ENCODE measurements around the gene PFDN1. TPM values are rescaled to one million over a fixed set of nuclear protein-coding genes. Genes with fewer than 3 reads are reported as not detected.

Gene PFDN1
- total RNA-seq, 5 donors from 2014 or later (not counting 1 experiment from before 2014, with no cell fraction given): 26.9 to 32.2 (median 28.1) TPM

DNA sequence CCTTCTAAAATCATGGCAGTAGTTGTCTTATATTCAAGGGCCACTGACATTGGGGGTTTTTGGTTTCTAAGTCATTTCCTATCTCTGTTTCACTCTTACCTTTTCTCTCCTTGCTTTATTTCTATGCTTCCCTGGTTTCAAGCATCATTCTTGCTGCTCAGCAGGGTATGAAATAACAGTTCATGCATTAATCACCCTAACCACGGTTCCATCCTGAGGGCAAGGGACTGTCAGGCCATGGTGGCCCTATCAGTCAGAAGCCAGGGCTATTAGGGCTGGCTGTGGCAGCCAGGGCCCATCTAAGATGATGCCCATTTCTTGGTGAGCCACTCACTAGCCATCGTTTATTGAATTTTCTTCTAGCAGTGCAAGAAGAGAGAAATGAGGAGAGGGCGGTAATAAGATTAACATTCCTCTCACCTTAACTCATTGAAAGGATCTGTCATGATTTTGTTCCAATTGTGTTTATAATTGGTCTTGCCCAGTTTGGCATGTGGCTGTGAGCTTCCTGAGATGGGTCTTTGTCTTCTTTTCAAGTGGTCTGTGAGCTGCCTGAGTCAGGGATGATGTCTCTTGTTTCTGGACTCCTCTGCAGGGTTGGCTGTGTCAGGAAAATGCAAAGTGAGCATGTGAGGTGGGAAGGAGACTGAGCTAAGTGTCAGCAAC is 82.7 kb downstream of the PFDN1 start:
- ATAC-seq (replicated peaks in 1 of 4) (no peak), DNase-seq (no peak)
- no peaks in the 10 kb centered on the region for H3K36me3 Mint-ChIP-seq
- Histone ChIP-seq H3K27me3 (replicated peaks in 1 of 2; ENCODE audit: control insufficient read depth in 2 of 2, extremely low read depth in 1 of 2, insufficient read depth in 2 of 2, low read length in 1 of 2) (no peaks in the 10 kb centered on the region), H3K4me1 (ENCODE audit: control insufficient read depth in 1 of 2, extremely low read depth in 1 of 2, insufficient read depth in 2 of 2, low read length in 2 of 2) (no peaks in the 10 kb centered on the region), H3K27ac (ENCODE audit: low read length) (no peak overlapping the region), H3K9me3 (no peaks in the 10 kb centered on the region), H3K36me3 (ENCODE audit: control insufficient read depth in 2 of 2, extremely low read depth in 1 of 2, insufficient read depth in 1 of 2, low read length in 1 of 2) (no peaks in the 10 kb centered on the region), H3K4me3 (ENCODE audit: control insufficient read depth in 1 of 2, extremely low read depth in 1 of 2, low read length in 1 of 2) (no peak overlapping the region)
- H3K4me1 Mint-ChIP-seq: peaks cover 0 to 3% (median 0%) of the 10 kb centered on the region in 3 donors
- H3K9me3 Mint-ChIP-seq: no peaks in the 10 kb centered on the region
- 78% methylated on average over 1 of the region's 3 CpGs for WGBS (ENCODE audit: insufficient coverage)
- no peak overlapping the region for H3K4me3 Mint-ChIP-seq
- POLR2A ChIA-PET: no interaction called here
- no peaks in the 10 kb centered on the region for H3K27me3 Mint-ChIP-seq
- CTCF ChIA-PET: interaction anchor here in 1 of 2 donors (0.7 kb wide), 1 partner anchor 1141 kb away, joined by 4 read pairs; no protein-coding TSS in a partner anchor
- H3K27ac Mint-ChIP-seq: no peak overlapping the region

GRCh38 chr5:140219068-140219991 is 83.6 kb downstream of the PFDN1 start:
- ATAC-seq (replicated peaks in 1 of 4): no peak
- peaks cover 0 to 6% (median 4%) of the 10 kb centered on the region in 3 donors for H3K4me1 Mint-ChIP-seq
- Histone ChIP-seq H3K9me3 (no peaks in the 10 kb centered on the region), H3K27ac (ENCODE audit: low read length) (no peak overlapping the region), H3K27me3 (replicated peaks in 1 of 2; ENCODE audit: control insufficient read depth in 2 of 2, extremely low read depth in 1 of 2, insufficient read depth in 2 of 2, low read length in 1 of 2) (no peaks in the 10 kb centered on the region), H3K36me3 (ENCODE audit: control insufficient read depth in 2 of 2, extremely low read depth in 1 of 2, insufficient read depth in 1 of 2, low read length in 1 of 2) (no peaks in the 10 kb centered on the region), H3K4me3 (ENCODE audit: control insufficient read depth in 1 of 2, extremely low read depth in 1 of 2, low read length in 1 of 2) (no peak overlapping the region), H3K4me1 (ENCODE audit: control insufficient read depth in 1 of 2, extremely low read depth in 1 of 2, insufficient read depth in 2 of 2, low read length in 2 of 2) (no peaks in the 10 kb centered on the region)
- H3K4me3 Mint-ChIP-seq: no peak overlapping the region
- DNase-seq: no peak
- ChIA-PET POLR2A (no interaction called here), CTCF (no interaction called here)
- no peaks in the 10 kb centered on the region for H3K36me3 Mint-ChIP-seq
- WGBS (ENCODE audit: insufficient coverage): 83% methylated on average over 6 of the region's 9 CpGs
- H3K27me3 Mint-ChIP-seq: no peaks in the 10 kb centered on the region
- H3K27ac Mint-ChIP-seq: no peak overlapping the region
- H3K9me3 Mint-ChIP-seq: no peaks in the 10 kb centered on the region

DNA sequence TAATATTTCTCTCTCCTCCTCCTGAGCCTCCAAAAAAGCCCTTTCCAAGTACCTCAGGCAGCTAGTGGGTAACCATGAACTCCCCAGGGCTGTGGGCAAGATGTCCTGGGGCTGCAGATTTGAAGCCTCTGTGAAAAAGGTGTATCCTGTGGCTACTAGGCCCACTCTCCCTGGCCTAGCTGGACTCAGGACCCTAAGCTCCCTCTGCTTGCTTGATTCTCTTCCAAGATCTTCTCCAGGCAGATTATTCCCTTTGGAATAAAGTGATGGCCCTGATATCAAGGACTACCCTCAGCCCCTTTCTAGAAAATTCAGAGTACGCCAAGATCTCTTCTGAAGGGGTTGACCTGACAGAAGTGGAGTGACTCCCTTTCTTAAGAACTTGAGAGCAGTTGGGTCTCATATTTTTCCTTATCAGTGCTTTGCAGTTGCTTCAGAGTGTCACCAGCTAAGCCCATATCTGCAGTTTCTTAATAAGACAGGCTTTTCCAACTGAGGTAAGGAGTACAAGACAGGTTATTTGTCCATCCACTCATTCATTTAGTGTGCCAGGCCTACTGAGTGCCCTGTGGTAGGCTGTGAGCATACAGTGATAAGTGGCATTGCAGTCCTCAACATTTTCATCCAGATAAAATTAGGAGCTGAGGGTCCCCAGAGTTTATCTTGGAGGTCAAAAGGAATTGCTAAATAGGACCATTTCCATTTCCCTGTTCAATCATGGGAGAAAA is 85.4 kb downstream of the PFDN1 start:
- Mint-ChIP-seq H3K4me1 (peaks cover 0 to 6% (median 4%) of the 10 kb centered on the region in 3 donors), H3K36me3 (no peaks in the 10 kb centered on the region), H3K4me3 (no peak overlapping the region), H3K9me3 (no peaks in the 10 kb centered on the region), H3K27me3 (no peaks in the 10 kb centered on the region), H3K27ac (no peak overlapping the region)
- H3K4me1 ChIP-seq (ENCODE audit: control insufficient read depth in 1 of 2, extremely low read depth in 1 of 2, insufficient read depth in 2 of 2, low read length in 2 of 2): no peaks in the 10 kb centered on the region
- WGBS (ENCODE audit: insufficient coverage): no CpG with 5 or more reads among the region's 1 CpG
- no peak for DNase-seq
- no peaks in the 10 kb centered on the region for H3K27me3 ChIP-seq (replicated peaks in 1 of 2; ENCODE audit: control insufficient read depth in 2 of 2, extremely low read depth in 1 of 2, insufficient read depth in 2 of 2, low read length in 1 of 2)
- ChIA-PET CTCF (no interaction called here), POLR2A (no interaction called here)
- H3K36me3 ChIP-seq (ENCODE audit: control insufficient read depth in 2 of 2, extremely low read depth in 1 of 2, insufficient read depth in 1 of 2, low read length in 1 of 2): no peaks in the 10 kb centered on the region
- no peak for ATAC-seq (replicated peaks in 1 of 4)
- no peak overlapping the region for H3K27ac ChIP-seq (ENCODE audit: low read length)
- no peaks in the 10 kb centered on the region for H3K9me3 ChIP-seq
- H3K4me3 ChIP-seq (ENCODE audit: control insufficient read depth in 1 of 2, extremely low read depth in 1 of 2, low read length in 1 of 2): no peak overlapping the region

- H3K9me3 ChIP-seq: no peaks in the 10 kb centered on the region
- H3K27me3 ChIP-seq (replicated peaks in 1 of 2; ENCODE audit: control insufficient read depth in 2 of 2, extremely low read depth in 1 of 2, insufficient read depth in 2 of 2, low read length in 1 of 2): peaks cover 0 to 2% of the 10 kb centered on the region in 2 experiments
- H3K36me3 ChIP-seq (ENCODE audit: control insufficient read depth in 2 of 2, extremely low read depth in 1 of 2, insufficient read depth in 1 of 2, low read length in 1 of 2): no peaks in the 10 kb centered on the region
- no peak for DNase-seq
- Mint-ChIP-seq H3K9me3 (no peaks in the 10 kb centered on the region), H3K27ac (no peak overlapping the region), H3K36me3 (no peaks in the 10 kb centered on the region), H3K27me3 (no peaks in the 10 kb centered on the region), H3K4me1 (peaks cover 0 to 6% (median 4%) of the 10 kb centered on the region in 3 donors), H3K4me3 (no peak overlapping the region)
- H3K27ac ChIP-seq (ENCODE audit: low read length): no peak overlapping the region
- no CpG with 5 or more reads among the region's 5 CpGs for WGBS (ENCODE audit: insufficient coverage)
- H3K4me3 ChIP-seq (ENCODE audit: control insufficient read depth in 1 of 2, extremely low read depth in 1 of 2, low read length in 1 of 2): no peak overlapping the region
- POLR2A ChIA-PET: no interaction called here
- no peak for ATAC-seq (replicated peaks in 1 of 4)
- no peaks in the 10 kb centered on the region for H3K4me1 ChIP-seq (ENCODE audit: control insufficient read depth in 1 of 2, extremely low read depth in 1 of 2, insufficient read depth in 2 of 2, low read length in 2 of 2)
- CTCF ChIA-PET: interaction anchor here in 1 of 2 donors (0.6 kb wide), 1 partner anchor 331 kb away, joined by 3 read pairs; no protein-coding TSS in a partner anchor
Measured at GRCh38 chr5:140216478-140217074, 86.3 kb downstream of the PFDN1 start.

DNA sequence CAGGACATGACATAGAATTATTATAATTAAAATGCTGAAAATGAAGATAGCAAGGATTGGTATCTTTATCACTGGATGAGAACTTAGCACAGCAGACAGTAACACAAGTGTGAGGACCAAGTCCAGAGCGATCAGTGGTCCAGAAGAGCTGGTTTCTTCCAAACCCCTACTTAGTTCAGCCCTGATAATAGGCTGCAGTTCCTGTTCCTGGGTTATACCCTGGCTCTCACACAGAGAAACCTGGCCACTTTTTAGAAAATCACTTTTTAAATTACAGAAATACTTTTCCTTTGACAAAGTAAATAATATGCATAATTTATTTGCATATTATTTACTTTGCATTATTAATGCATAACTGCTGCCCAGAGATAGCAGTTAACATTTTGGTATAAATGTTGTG is 87.6 kb downstream of the PFDN1 start:
- Mint-ChIP-seq H3K27ac (no peak overlapping the region), H3K4me1 (peaks cover 0 to 4% (median 3%) of the 10 kb centered on the region in 3 donors), H3K4me3 (no peak overlapping the region), H3K36me3 (no peaks in the 10 kb centered on the region), H3K27me3 (no peaks in the 10 kb centered on the region), H3K9me3 (no peaks in the 10 kb centered on the region)
- POLR2A ChIA-PET: no interaction called here
- no peak overlapping the region for H3K4me3 ChIP-seq (ENCODE audit: control insufficient read depth in 1 of 2, extremely low read depth in 1 of 2, low read length in 1 of 2)
- CTCF ChIA-PET: no interaction called here
- ATAC-seq (replicated peaks in 1 of 4) (no peak), DNase-seq (no peak)
- WGBS (ENCODE audit: insufficient coverage): 83% methylated on average over 1 of the region's 1 CpG
- no peaks in the 10 kb centered on the region for H3K4me1 ChIP-seq (ENCODE audit: control insufficient read depth in 1 of 2, extremely low read depth in 1 of 2, insufficient read depth in 2 of 2, low read length in 2 of 2)
- H3K9me3 ChIP-seq: no peaks in the 10 kb centered on the region
- H3K27me3 ChIP-seq (replicated peaks in 1 of 2; ENCODE audit: control insufficient read depth in 2 of 2, extremely low read depth in 1 of 2, insufficient read depth in 2 of 2, low read length in 1 of 2): peaks cover 0 to 2% of the 10 kb centered on the region in 2 experiments
- H3K36me3 ChIP-seq (ENCODE audit: control insufficient read depth in 2 of 2, extremely low read depth in 1 of 2, insufficient read depth in 1 of 2, low read length in 1 of 2): no peaks in the 10 kb centered on the region
- H3K27ac ChIP-seq (ENCODE audit: low read length): no peak overlapping the region

- H3K9me3 Mint-ChIP-seq: no peaks in the 10 kb centered on the region
- no peaks in the 10 kb centered on the region for H3K36me3 ChIP-seq (ENCODE audit: control insufficient read depth in 2 of 2, extremely low read depth in 1 of 2, insufficient read depth in 1 of 2, low read length in 1 of 2)
- CTCF ChIA-PET: no interaction called here
- POLR2A ChIA-PET: no interaction called here
- peaks cover 0 to 4% (median 3%) of the 10 kb centered on the region in 3 donors for H3K4me1 Mint-ChIP-seq
- peaks cover 0 to 2% of the 10 kb centered on the region in 2 experiments for H3K27me3 ChIP-seq (replicated peaks in 1 of 2; ENCODE audit: control insufficient read depth in 2 of 2, extremely low read depth in 1 of 2, insufficient read depth in 2 of 2, low read length in 1 of 2)
- H3K9me3 ChIP-seq: no peaks in the 10 kb centered on the region
- H3K27me3 Mint-ChIP-seq: no peaks in the 10 kb centered on the region
- no peak overlapping the region for H3K27ac Mint-ChIP-seq
- ATAC-seq (replicated peaks in 1 of 4): no peak
- H3K4me3 Mint-ChIP-seq: no peak overlapping the region
- no peaks in the 10 kb centered on the region for H3K4me1 ChIP-seq (ENCODE audit: control insufficient read depth in 1 of 2, extremely low read depth in 1 of 2, insufficient read depth in 2 of 2, low read length in 2 of 2)
- no CpG with 5 or more reads among the region's 4 CpGs for WGBS (ENCODE audit: insufficient coverage)
- no peak overlapping the region for H3K4me3 ChIP-seq (ENCODE audit: control insufficient read depth in 1 of 2, extremely low read depth in 1 of 2, low read length in 1 of 2)
- peak in 2 of 35 experiments; percentile 8 to 14 for DNase-seq
- H3K36me3 Mint-ChIP-seq: no peaks in the 10 kb centered on the region
- H3K27ac ChIP-seq (ENCODE audit: low read length): no peak overlapping the region
Measured at GRCh38 chr5:140214831-140215230, 88.1 kb downstream of the PFDN1 start.
